Endothelial cell of umbilical vein (primary cell): ENCODE measurements around the gene CORO2B. TPM values are rescaled to one million over a fixed set of nuclear protein-coding genes. Genes with fewer than 3 reads are reported as not detected.

Experiments used
- BruUV-seq: library from RNA; stranded (reverse); fragments of 400-500 nt; replicated peaks from 2 replicates; lab custom pipeline; 2021; lab: Mats Ljungman, UMichigan
- CTCF ChIA-PET: fragments of 300-600, 350-600 bp; sonication (Branson Sonifier 250); formaldehyde crosslinking; loops from one replicate; lab custom pipeline; 2021; ENCODE audit warnings: antibody characterized with exemption, inconsistent platforms; lab: Charles Lee
- POLR2A ChIA-PET: fragments of 300-600, 350-600 bp; sonication (Branson Sonifier 250); formaldehyde crosslinking; loops from one replicate; lab custom pipeline; 2021; ENCODE audit warnings: antibody characterized with exemption, inconsistent platforms; lab: Charles Lee
- DNase-seq: peaks from one replicate; pipeline ENCODE4 v3.0.0-alpha.2; 2011; ENCODE audit warnings: low read depth, low spot score
- FAIRE-seq: peaks from 2 replicates; lab custom pipeline; 2011; peaks lifted over from hg19 to GRCh38; lab: Jason Lieb, UNC
- H2AFZ ChIP-seq: 2 replicates; pipeline ENCODE4 v1.6.0; 2012; ENCODE audit warnings: low read depth, low read length, control low read depth, inconsistent platforms
- H3K27ac ChIP-seq: 2 replicates; pipeline ENCODE4 v1.5.1; 2011; ENCODE audit warnings: low read depth, mild to moderate bottlenecking, control low read depth, low read length, moderate library complexity; ENCODE audit not compliant: insufficient read depth
- H3K27me3 ChIP-seq, 2 experiments: 2 replicates each; pipeline versions ENCODE4 v1.6.0 to v1.6.1; 2011; ENCODE audit warnings: low read length in 2 of 2, mixed read lengths in 1 of 2; ENCODE audit not compliant: control insufficient read depth in 2 of 2, insufficient read depth in 2 of 2
- H3K36me3 ChIP-seq, 2 experiments: 2 replicates in 1 of 2; 3 replicates in 1 of 2; pipeline ENCODE4 v1.5.1; 2011; ENCODE audit warnings: low read length in 2 of 2, mild to moderate bottlenecking in 1 of 2, moderate library complexity in 1 of 2; ENCODE audit not compliant: control insufficient read depth in 2 of 2, insufficient read depth in 2 of 2; ENCODE audit errors: extremely low read depth in 1 of 2
- H3K4me1 ChIP-seq: 3 replicates; pipeline ENCODE4 v1.5.1; 2011; ENCODE audit warnings: mild to moderate bottlenecking, low read length; ENCODE audit not compliant: control insufficient read depth, insufficient read depth; ENCODE audit errors: extremely low read depth
- H3K4me2 ChIP-seq: 2 replicates; pipeline ENCODE4 v1.6.1; 2011; ENCODE audit warnings: low read length, control low read depth, mixed read lengths; ENCODE audit not compliant: insufficient read depth
- H3K4me3 ChIP-seq, 3 experiments: fragments of 200-600 bp in 1 of 3; sonication (generic), shearing (Covaris generic) in 1 of 3; replicated peaks in 1 of 3; 2 replicates each; pipeline ENCODE4 v1.5.1; 2011 to 2016; ENCODE audit warnings: control low read depth in 3 of 3, low read length in 3 of 3, mild to moderate bottlenecking in 2 of 3, inconsistent platforms in 1 of 3, low read depth in 1 of 3, moderate library complexity in 1 of 3; ENCODE audit not compliant: insufficient read depth in 1 of 3
- H3K79me2 ChIP-seq: 2 replicates; pipeline ENCODE4 v1.6.0; 2012; ENCODE audit warnings: low read length, inconsistent platforms; ENCODE audit not compliant: control insufficient read depth, insufficient read depth
- H3K9ac ChIP-seq: replicated peaks from 2 replicates; pipeline ENCODE3; 2011; ENCODE audit warnings: low read length, control low read depth; ENCODE audit not compliant: insufficient read depth; ENCODE audit errors: extremely low read depth
- H3K9me1 ChIP-seq: replicated peaks from 3 replicates; pipeline ENCODE4 v1.6.0; 2011; ENCODE audit warnings: mild to moderate bottlenecking, low read length; ENCODE audit not compliant: control insufficient read depth, insufficient read depth; ENCODE audit errors: extremely low read depth
- H3K9me3 ChIP-seq: replicated peaks from 2 replicates; pipeline ENCODE4 v1.5.1; 2012; ENCODE audit warnings: low read length, inconsistent platforms; ENCODE audit not compliant: control insufficient read depth, insufficient read depth
- H4K20me1 ChIP-seq: replicated peaks from 2 replicates; pipeline ENCODE3; 2011; ENCODE audit warnings: mild to moderate bottlenecking, low read length; ENCODE audit not compliant: control insufficient read depth, insufficient read depth; ENCODE audit errors: extremely low read depth
- EZH2 ChIP-seq: IDR thresholded peaks from 2 replicates; pipeline ENCODE4 v1.6.1; 2012; ENCODE audit warnings: borderline replicate concordance, low read depth, mild to moderate bottlenecking, moderate library complexity, low read length, inconsistent platforms; ENCODE audit not compliant: severe bottlenecking
- FOS ChIP-seq: IDR thresholded peaks from 2 replicates; pipeline ENCODE4 v1.6.1; 2011; ENCODE audit warnings: mild to moderate bottlenecking, low read length, moderate library complexity, borderline replicate concordance; ENCODE audit not compliant: insufficient read depth
- GATA2 ChIP-seq: IDR thresholded peaks from 2 replicates; pipeline ENCODE4 v1.7.0; 2011; ENCODE audit warnings: low read depth, mild to moderate bottlenecking, moderate library complexity, mixed read lengths, low read length; ENCODE audit not compliant: insufficient read length, insufficient read depth
- MYC ChIP-seq: IDR thresholded peaks from one replicate; pipeline ENCODE4 v1.6.1; 2011; ENCODE audit warnings: mild to moderate bottlenecking, low read depth, low read length
- POLR2AphosphoS5 ChIP-seq: IDR thresholded peaks from 2 replicates; pipeline ENCODE4 v1.6.1; 2012; ENCODE audit warnings: low read depth, mild to moderate bottlenecking, control low read depth, low read length, moderate library complexity; ENCODE audit not compliant: insufficient read depth
- dilution Hi-C: fragments of 300-500 bp; cut with MboI; formaldehyde crosslinking; loops from one replicate; pipeline ENCODE4 v1.15.0; 2019; ENCODE audit warnings: low sequenced_read_pairs; ENCODE audit not compliant: extremely low pct_ligation_motif_present
- intact Hi-C: fragments of 100-400 bp; cut with micrococcal nuclease; formaldehyde crosslinking; loops from one replicate; pipeline ENCODE4 v1.10.0; 2022
- polyA plus RNA-seq, 4 experiments: library from polyadenylated mRNA; depleted of rRNA in 3 of 4; stranded (reverse) in 3 of 4; unstranded in 1 of 4; fragments of >200 nt; gene quantifications; 2 replicates each; pipeline versions ENCODE4 v1.2.1 to v1.2.3, GENCODE V29; 2011 to 2012; ENCODE audit warnings: missing spikeins in 1 of 4
- total RNA-seq: library from RNA; stranded (reverse); gene quantifications from 2 replicates; pipeline ENCODE4 v1.2.3, GENCODE V29; 2021
- TF ChIP-seq, protein P1 (sequence below): IDR thresholded peaks from 2 replicates; pipeline ENCODE4 v1.6.1; 2011; ENCODE audit not compliant: insufficient read depth, insufficient read length

Gene CORO2B
- total and polyA plus RNA-seq, 2 donors (not counting 3 experiments of a cell fraction or from before 2014, with no cell fraction given), result 2.4 to 3.7 TPM

GRCh38 chr15:68589783-68590710, 11.3 kb downstream of the CORO2B start:
- no TSS peak for BruUV-seq
- POLR2A ChIA-PET, result no interaction called here
- no peaks in the 10 kb centered on the region for H4K20me1 ChIP-seq
- FAIRE-seq (no peak), DNase-seq (no peak)
- peaks cover 13% of the 10 kb centered on the region for H3K4me1 ChIP-seq
- H3K4me3 ChIP-seq, result no peak overlapping the region
- dilution Hi-C loops (no loop called here), intact Hi-C loops (no loop called here)
- H3K9me1 ChIP-seq, result no peaks in the 10 kb centered on the region
- H3K79me2 ChIP-seq, result no peaks in the 10 kb centered on the region
- no peak overlapping the region for H3K27ac ChIP-seq
- TF ChIP-seq POLR2AphosphoS5, result no peak
- TF ChIP-seq FOS, result no peak
- no peak for TF ChIP-seq GATA2
- TF ChIP-seq EZH2, result no peak
- TF ChIP-seq, protein P1, sequence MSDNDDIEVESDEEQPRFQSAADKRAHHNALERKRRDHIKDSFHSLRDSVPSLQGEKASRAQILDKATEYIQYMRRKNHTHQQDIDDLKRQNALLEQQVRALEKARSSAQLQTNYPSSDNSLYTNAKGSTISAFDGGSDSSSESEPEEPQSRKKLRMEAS, result no peak
- TF ChIP-seq MYC, result no peak
- no peak overlapping the region for H3K9ac ChIP-seq
- no peak overlapping the region for H2AFZ ChIP-seq
- CTCF ChIA-PET, result interaction anchor here (0.9 to 1.6 kb wide), 5 partner anchors 8 to 285 kb away, joined by 3 to 6 read pairs (median 3); no protein-coding TSS in a partner anchor
- H3K36me3 ChIP-seq, result no peaks in the 10 kb centered on the region
- H3K4me2 ChIP-seq, result no peak overlapping the region
- H3K9me3 ChIP-seq, result no peaks in the 10 kb centered on the region
- peaks cover 0 to 2% of the 10 kb centered on the region in 2 experiments for H3K27me3 ChIP-seq
